Coronary artery (tissue), 2 donors: Measurements from ENCODE around the gene MGMT.

ENCODE experiments used
- DNase-seq: peaks from one replicate; pipeline ENCODE4 v3.0.0-alpha.2; 2017; ENCODE audit warnings: low spot score
- H3K27ac ChIP-seq, 2 donors: fragments of 200-600 bp; sonication (generic); one replicate each; pipeline ENCODE4 v1.5.1; 2016 to 2019
- H3K4me3 ChIP-seq: fragments of 200-600 bp; sonication (generic); 2 replicates; pipeline ENCODE4 v1.5.1; 2016; ENCODE audit warnings: mild to moderate bottlenecking, moderate library complexity
- CTCF ChIP-seq: fragments of 200-600 bp; sonication (generic); IDR thresholded peaks from one replicate; pipeline ENCODE4 v1.5.1; 2019; ENCODE audit warnings: antibody characterized with exemption

Gene MGMT

DNA sequence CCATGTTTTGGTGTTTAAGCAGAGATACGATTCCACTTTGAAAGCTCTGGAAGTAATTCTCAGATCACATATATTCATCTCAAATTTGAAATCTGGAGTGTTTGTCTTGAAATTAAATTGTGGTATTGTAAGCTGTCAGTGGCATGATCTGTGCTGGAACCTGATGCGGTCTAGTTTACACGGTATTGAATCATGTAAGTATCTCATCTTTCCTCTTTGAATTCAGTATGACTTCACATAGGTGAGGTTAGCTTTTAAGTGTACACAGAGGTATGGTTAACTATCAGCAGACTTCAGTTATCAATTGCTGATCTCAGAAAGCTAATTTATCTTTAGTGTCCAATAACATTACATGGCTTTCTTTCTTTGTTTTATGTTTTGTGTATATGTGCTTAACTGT, 155.2 kb downstream of the MGMT start:
- no peak for DNase-seq
- H3K27ac ChIP-seq = no peak overlapping the region
- no peak overlapping the region for H3K4me3 ChIP-seq
- no peak for TF ChIP-seq CTCF

DNA sequence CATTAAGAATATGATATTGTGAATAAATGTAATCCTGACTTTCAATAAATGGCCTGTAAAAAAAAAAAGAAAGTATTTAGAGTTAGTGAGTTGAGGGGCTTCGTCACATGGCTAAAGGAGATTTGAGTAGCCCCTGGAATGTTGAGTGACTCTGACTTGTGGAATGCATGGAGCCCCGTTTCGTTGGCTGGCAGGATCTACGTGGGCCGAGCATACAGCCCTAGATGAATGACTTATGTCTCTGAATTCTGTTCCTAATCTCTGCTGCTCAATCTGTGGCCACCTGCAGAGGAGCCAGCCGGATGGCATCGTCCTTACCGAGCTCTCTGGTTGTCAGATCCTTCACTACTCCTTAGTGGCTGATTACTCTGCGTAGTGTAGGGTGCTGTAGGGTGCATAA, 155.7 kb downstream of the MGMT start:
- no peak for TF ChIP-seq CTCF

DNA sequence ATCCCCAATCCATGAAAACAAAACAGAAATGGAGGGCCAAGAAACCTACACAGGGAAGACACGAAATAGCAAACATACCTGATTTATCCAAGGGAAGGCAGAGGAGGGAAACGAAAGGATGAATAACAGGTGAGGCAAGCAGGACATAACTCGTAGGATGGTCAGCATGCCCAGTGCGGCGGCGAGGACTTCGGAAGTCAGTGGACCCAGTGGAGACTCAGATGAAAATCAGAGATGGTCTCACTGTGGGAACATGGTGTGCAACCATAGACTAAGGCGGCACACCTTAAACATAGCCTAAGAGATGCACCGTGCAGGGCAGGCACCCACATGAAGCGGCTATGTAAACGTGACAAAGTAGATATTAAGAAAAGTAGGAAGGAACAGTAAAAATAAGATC, 157.5 kb downstream of the MGMT start:
- TF ChIP-seq CTCF = no peak
- no peak overlapping the region for H3K27ac ChIP-seq
- no peak overlapping the region for H3K4me3 ChIP-seq
- no peak for DNase-seq

More for the DNA sequence above, 155.7 kb downstream of the MGMT start:
- no peak for DNase-seq
- Histone ChIP-seq H3K27ac (no peak overlapping the region), H3K4me3 (no peak overlapping the region)

GRCh38 chr10:129626309-129626708, 159.3 kb downstream of the MGMT start:
- peak; percentile 36 for DNase-seq
- Histone ChIP-seq H3K27ac (no peak overlapping the region), H3K4me3 (no peak overlapping the region)
- TF ChIP-seq CTCF = no peak

DNA sequence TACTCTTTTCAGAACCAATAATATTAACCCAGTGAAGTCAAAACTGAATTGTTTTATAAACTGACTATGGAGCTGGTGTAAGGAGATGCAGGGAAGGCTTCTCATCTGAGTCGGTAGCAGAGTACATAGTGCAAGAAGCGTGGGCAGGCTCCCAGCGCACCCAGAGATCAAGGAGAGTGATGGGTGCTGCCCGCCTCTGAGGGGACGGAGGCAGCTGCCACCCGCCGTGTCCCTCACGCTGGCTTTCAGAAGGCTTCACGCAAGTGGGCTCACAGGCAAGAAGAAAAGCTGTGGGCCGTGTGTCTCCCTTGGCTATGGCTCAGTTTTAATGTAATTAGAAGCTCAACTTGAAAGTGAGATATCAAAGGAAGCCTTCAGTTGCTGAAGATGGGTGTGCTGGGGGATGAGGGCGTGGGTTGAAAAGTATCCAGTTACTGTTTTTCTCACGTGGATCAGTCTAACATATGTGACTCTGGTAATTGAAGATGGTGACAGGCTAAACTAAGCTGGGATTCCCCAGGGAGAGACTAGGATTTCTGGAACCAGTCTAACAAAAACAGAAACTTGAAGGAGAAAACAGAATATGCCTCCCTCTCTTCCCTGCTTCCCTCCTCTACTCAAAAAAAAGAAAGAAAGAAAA, 159.9 kb downstream of the MGMT start:
- peak; percentile 33 for DNase-seq

GRCh38 chr10:129627442-129627841, 160.4 kb downstream of the MGMT start:
- no peak for DNase-seq
- TF ChIP-seq CTCF = no peak
- Histone ChIP-seq H3K27ac (no peak overlapping the region), H3K4me3 (no peak overlapping the region)

More for the DNA sequence above, 159.9 kb downstream of the MGMT start:
- Histone ChIP-seq H3K27ac (no peak overlapping the region), H3K4me3 (peak overlapping the region; percentile 2)
- no peak for TF ChIP-seq CTCF

DNA sequence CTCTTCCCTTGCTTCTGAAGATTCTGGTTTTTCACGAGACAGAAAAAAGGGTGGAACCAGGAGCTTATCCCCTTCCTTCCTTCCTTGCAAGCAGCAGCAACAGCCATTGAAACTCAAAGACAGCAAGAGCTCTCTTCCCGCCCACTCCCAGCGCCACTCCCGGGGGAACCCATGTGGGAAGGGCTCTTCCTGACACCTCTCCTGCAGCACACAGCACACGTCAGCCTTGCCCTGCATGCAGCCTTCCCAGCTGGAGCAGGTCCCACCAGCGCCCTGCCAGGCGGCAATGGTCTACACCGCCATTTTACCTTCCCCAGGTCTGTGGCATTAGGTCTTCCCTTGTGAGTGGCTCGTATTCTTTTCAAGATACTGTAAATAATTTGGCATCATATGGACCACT, 161.8 kb downstream of the MGMT start:
- TF ChIP-seq CTCF = no peak
- Histone ChIP-seq H3K4me3 (no peak overlapping the region), H3K27ac (no peak overlapping the region)
- peak; percentile 35 for DNase-seq
